Activated CD8-positive, alpha-beta T cell treated with anti-CD3 and anti-CD28 coated beads for 36 hours (primary cell): ENCODE measurements around the gene CCRL2. TPM values are rescaled to one million over a fixed set of nuclear protein-coding genes. Genes with fewer than 3 reads are reported as not detected.

ENCODE experiments used
- ATAC-seq: fragments of 200-7000 bp; cut with Tn5 transposase; one replicate; pipeline ENCODE4 v1.10.0; 2021; ENCODE audit warnings: mild to moderate bottlenecking, moderate library complexity
- CTCF ChIA-PET: fragments of 350-600 bp; sonication (Branson Sonifier 250); formaldehyde crosslinking; loops from one replicate; lab custom pipeline; 2021; ENCODE audit warnings: antibody characterized with exemption; lab: Charles Lee
- POLR2A ChIA-PET: fragments of 350-600 bp; sonication (Branson Sonifier 250); formaldehyde crosslinking; loops from one replicate; lab custom pipeline; 2021; ENCODE audit warnings: antibody characterized with exemption; lab: Charles Lee
- DNase-seq: peaks from one replicate; pipeline ENCODE4 v3.0.0-alpha.2; 2020
- H3K27ac Mint-ChIP-seq: one replicate; pipeline ENCODE4 v1.8.0; 2021; ENCODE audit warnings: mild to moderate bottlenecking, mixed read lengths
- H3K27me3 Mint-ChIP-seq: one replicate; pipeline ENCODE4 v1.8.0; 2021; ENCODE audit warnings: mixed read lengths
- H3K36me3 Mint-ChIP-seq: one replicate; pipeline ENCODE4 v1.8.0; 2021; ENCODE audit warnings: low read depth, mixed read lengths
- H3K4me1 Mint-ChIP-seq: one replicate; pipeline ENCODE4 v1.8.0; 2021; ENCODE audit warnings: low read depth, mixed read lengths
- H3K4me3 Mint-ChIP-seq: one replicate; pipeline ENCODE4 v1.8.0; 2021; ENCODE audit warnings: mild to moderate bottlenecking, moderate library complexity, mixed read lengths
- H3K9me3 Mint-ChIP-seq: one replicate; pipeline ENCODE4 v1.8.0; 2021; ENCODE audit warnings: mixed read lengths
- CTCF ChIP-seq: fragments of 200-600 bp; IDR thresholded peaks from one replicate; pipeline ENCODE4 v1.8.0; 2022; ENCODE audit warnings: antibody characterized with exemption, mild to moderate bottlenecking
- intact Hi-C: fragments of 100-400 bp; cut with micrococcal nuclease; formaldehyde crosslinking; loops from one replicate; pipeline ENCODE4 v1.10.0; 2022
- total RNA-seq, 2 experiments: library from RNA; stranded (reverse); gene quantifications; one replicate each; pipeline ENCODE4 v1.2.3, GENCODE V29; 2021

The CCRL2 gene
- total RNA-seq, 2 experiments from 2014 or later: 2.8 TPM

- ATAC-seq (peak; percentile 32), DNase-seq (peak; percentile 16)
- Mint-ChIP-seq H3K27ac (no peak overlapping the region), H3K36me3 (no peaks in the 10 kb centered on the region), H3K4me1 (peaks cover 29% of the 10 kb centered on the region), H3K27me3 (peaks cover 6% of the 10 kb centered on the region), H3K9me3 (no peaks in the 10 kb centered on the region), H3K4me3 (no peak overlapping the region)
- no peak for TF ChIP-seq CTCF
- CTCF ChIA-PET: interaction anchor here (1.1 to 1.7 kb wide), 2 partner anchors 85 to 152 kb away, joined by 3 read pairs; no protein-coding TSS in a partner anchor
- intact Hi-C loops: no loop called here
- POLR2A ChIA-PET: interaction anchor here (0.6 to 1.4 kb wide), 3 partner anchors 66 to 992 kb away, joined by 3 read pairs; partner anchors contain the start of gene CCR1
These were observed 45.4 kb upstream of the CCRL2 start for GRCh38 chr3:46361408-46362283.

- no peaks in the 10 kb centered on the region for H3K9me3 Mint-ChIP-seq
- ATAC-seq (no peak), DNase-seq (no peak)
- no peak overlapping the region for H3K4me3 Mint-ChIP-seq
- ChIA-PET POLR2A (no interaction called here), CTCF (interaction anchor here (1.6 to 2.3 kb wide), 3 partner anchors 13 to 89 kb away, joined by 4 to 11 read pairs (median 11); no protein-coding TSS in a partner anchor)
- TF ChIP-seq CTCF: no peak
- H3K4me1 Mint-ChIP-seq: peaks cover 40% of the 10 kb centered on the region
- intact Hi-C loops: no loop called here
- no peaks in the 10 kb centered on the region for H3K36me3 Mint-ChIP-seq
- no peak overlapping the region for H3K27ac Mint-ChIP-seq
- H3K27me3 Mint-ChIP-seq: peaks cover 4% of the 10 kb centered on the region
These were observed 42.0 kb upstream of the CCRL2 start for GRCh38 chr3:46365041-46365440.

- H3K36me3 Mint-ChIP-seq: no peaks in the 10 kb centered on the region
- ChIA-PET CTCF (interaction anchor here (1.0 to 10.3 kb wide), 2 partner anchors 42 to 92 kb away, joined by 3 to 156 read pairs; no protein-coding TSS in a partner anchor), POLR2A (no interaction called here)
- no peak for DNase-seq
- no peak overlapping the region for H3K4me3 Mint-ChIP-seq
- no peak overlapping the region for H3K27ac Mint-ChIP-seq
- no peak for ATAC-seq
- peaks cover 42% of the 10 kb centered on the region for H3K4me1 Mint-ChIP-seq
- no peak for TF ChIP-seq CTCF
- peaks cover 4% of the 10 kb centered on the region for H3K27me3 Mint-ChIP-seq
- no peaks in the 10 kb centered on the region for H3K9me3 Mint-ChIP-seq
- intact Hi-C loops: no loop called here
These were observed 41.1 kb upstream of the CCRL2 start for GRCh38 chr3:46365737-46366524.

- peaks cover 4% of the 10 kb centered on the region for H3K27me3 Mint-ChIP-seq
- no peaks in the 10 kb centered on the region for H3K9me3 Mint-ChIP-seq
These were observed 39.2 kb upstream of the CCRL2 start for GRCh38 chr3:46367811-46368210.

More at GRCh38 chr3:46367811-46368210, 39.2 kb upstream of the CCRL2 start:
- CTCF ChIA-PET: interaction anchor here (1.0 to 10.3 kb wide), 21 partner anchors 8 to 303 kb away, joined by 3 to 156 read pairs (median 17); partner anchors contain the start of genes CCR1 and CCR2
- no peak for ATAC-seq
- H3K4me1 Mint-ChIP-seq: peaks cover 43% of the 10 kb centered on the region
- H3K4me3 Mint-ChIP-seq: no peak overlapping the region
- no peaks in the 10 kb centered on the region for H3K36me3 Mint-ChIP-seq
- intact Hi-C loops: no loop called here
- peak overlapping the region; percentile 79 for H3K27ac Mint-ChIP-seq
- TF ChIP-seq CTCF: no peak
- POLR2A ChIA-PET: interaction anchor here (0.6 to 3.8 kb wide), 7 partner anchors 13 to 276 kb away, joined by 3 to 25 read pairs (median 4); no protein-coding TSS in a partner anchor
- no peak for DNase-seq
